SK-N-MC (cell line): ENCODE measurements around the gene GLRA3.
"Not testable (repeated sequence)": the region's sequence is repeated elsewhere in the genome, so short reads cannot be mapped to it uniquely, and the experiment has no call there.

Experiments used
- DNase-seq: peaks from one replicate; pipeline ENCODE4 v3.0.0-alpha.2; 2011; ENCODE audit warnings: low read depth, low spot score
- H3K27ac ChIP-seq: fragments of 200-600 bp; sonication (generic); 2 replicates; pipeline ENCODE4 v1.5.1; 2016; ENCODE audit warnings: mixed run types
- H3K36me3 ChIP-seq: fragments of 200-600 bp; sonication (generic); 2 replicates; pipeline ENCODE4 v1.6.1; 2017; ENCODE audit warnings: antibody characterized with exemption, low read length, mixed read lengths; ENCODE audit not compliant: insufficient read depth
- H3K4me3 ChIP-seq: fragments of 200-600 bp; sonication (generic); 2 replicates; pipeline ENCODE4 v1.5.1; 2016
- H3K9ac ChIP-seq: fragments of 200-600 bp; sonication (generic); 2 replicates; pipeline ENCODE4 v1.8.0; 2017; ENCODE audit warnings: mixed run types, mixed read lengths; ENCODE audit not compliant: insufficient read length
- H3K9me3 ChIP-seq: fragments of 200-600 bp; sonication (generic); 2 replicates; pipeline ENCODE4 v1.6.1; 2017; ENCODE audit warnings: low read depth, mild to moderate bottlenecking, antibody characterized with exemption, low read length, moderate library complexity, mixed read lengths
- EZH2 ChIP-seq: fragments of 200-600 bp; sonication (generic); IDR thresholded peaks from one replicate; pipeline ENCODE4 v1.6.1; 2017; ENCODE audit warnings: antibody characterized with exemption
- FOXP2 ChIP-seq: optimal IDR thresholded peaks from 2 replicates; pipeline ENCODE3; 2011; ENCODE audit warnings: mild to moderate bottlenecking, moderate library complexity; ENCODE audit not compliant: insufficient read depth; ENCODE audit errors: extremely low read length, control extremely low read depth
- POLR2AphosphoS5 ChIP-seq: IDR thresholded peaks from 2 replicates; pipeline ENCODE4 v1.6.1; 2012; ENCODE audit warnings: mild to moderate bottlenecking, low read depth, low read length, borderline replicate concordance

The GLRA3 gene

DNA sequence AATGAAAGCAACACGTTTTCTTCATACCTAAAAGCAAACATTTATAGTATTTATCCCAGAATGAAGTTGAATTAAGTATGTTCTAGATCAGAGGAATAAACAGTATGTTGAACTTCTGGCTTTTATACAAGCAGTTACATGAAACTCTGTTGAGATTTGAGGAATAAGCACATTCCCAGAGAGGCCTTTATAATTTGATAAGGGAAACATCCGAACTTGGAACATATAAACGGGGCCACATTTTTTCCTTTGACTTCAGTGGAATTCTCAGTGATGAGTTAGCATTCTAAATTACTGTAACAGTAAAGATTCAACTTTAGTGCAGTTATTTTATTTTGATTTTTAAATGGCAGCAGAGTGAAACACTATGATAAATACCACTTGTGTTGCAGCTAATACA, 119.5 kb downstream of the GLRA3 start:
- no peaks in the 10 kb centered on the region for H3K36me3 ChIP-seq
- no peaks in the 10 kb centered on the region for H3K9me3 ChIP-seq
- peak overlapping the region; percentile 49 for H3K9ac ChIP-seq
- TF ChIP-seq FOXP2 (no peak), POLR2AphosphoS5 (no peak), EZH2 (no peak)
- peak overlapping the region; percentile 55 for H3K4me3 ChIP-seq
- DNase-seq, result no peak
- H3K27ac ChIP-seq, result peak overlapping the region; percentile 87

DNA sequence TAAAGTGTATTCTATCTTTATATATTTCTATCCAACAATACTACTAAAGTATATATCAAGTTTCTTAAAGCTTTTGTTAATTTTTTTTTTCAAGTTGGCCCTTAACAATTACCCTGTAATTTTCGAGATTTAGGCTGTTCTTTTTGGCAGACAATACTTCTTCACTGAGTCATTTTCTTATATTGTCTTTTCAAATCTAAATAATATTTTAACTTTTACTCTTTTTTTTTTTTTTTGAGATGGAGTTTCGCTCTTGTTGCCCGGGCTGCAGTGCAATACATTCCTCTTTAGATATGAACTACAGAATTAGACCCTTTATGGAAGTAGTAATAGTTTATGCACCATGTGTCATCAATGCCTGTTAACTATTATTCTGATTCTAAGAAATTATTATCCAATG, 120.7 kb downstream of the GLRA3 start:
- no peaks in the 10 kb centered on the region for H3K36me3 ChIP-seq
- peak overlapping the region; percentile 58 for H3K27ac ChIP-seq
- no peak overlapping the region for H3K4me3 ChIP-seq
- TF ChIP-seq POLR2AphosphoS5 (no peak), FOXP2 (no peak), EZH2 (no peak)
- H3K9me3 ChIP-seq, result no peaks in the 10 kb centered on the region
- DNase-seq, result no peak
- no peak overlapping the region for H3K9ac ChIP-seq

DNA sequence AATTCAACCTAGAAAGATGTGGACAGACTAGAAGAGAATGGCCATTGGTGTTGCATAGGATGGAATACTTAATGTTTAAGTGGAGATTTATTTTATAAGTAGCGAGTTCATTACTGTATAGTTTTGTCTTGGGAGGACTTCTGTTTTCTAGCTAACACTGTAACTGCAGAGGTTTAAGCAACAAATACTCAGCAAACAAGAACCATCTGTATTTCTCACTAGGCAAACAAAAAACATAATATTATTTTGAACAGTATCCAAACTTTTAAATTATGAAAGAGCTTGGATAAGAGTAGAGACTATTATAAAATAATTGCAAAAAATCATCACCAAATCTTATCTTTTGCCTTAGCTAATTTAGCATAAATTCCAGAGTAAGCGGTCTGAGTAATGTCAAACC, 121.1 kb downstream of the GLRA3 start:
- H3K36me3 ChIP-seq, result no peaks in the 10 kb centered on the region
- no peak for DNase-seq
- TF ChIP-seq EZH2 (no peak), POLR2AphosphoS5 (no peak), FOXP2 (peak; percentile 24)
- no peak overlapping the region for H3K9ac ChIP-seq
- 0 out of 2 replicates have a peak overlapping the region, but pooled peaks have one; percentile 10 for H3K4me3 ChIP-seq
- H3K27ac ChIP-seq, result peak overlapping the region; percentile 58
- no peaks in the 10 kb centered on the region for H3K9me3 ChIP-seq

DNA sequence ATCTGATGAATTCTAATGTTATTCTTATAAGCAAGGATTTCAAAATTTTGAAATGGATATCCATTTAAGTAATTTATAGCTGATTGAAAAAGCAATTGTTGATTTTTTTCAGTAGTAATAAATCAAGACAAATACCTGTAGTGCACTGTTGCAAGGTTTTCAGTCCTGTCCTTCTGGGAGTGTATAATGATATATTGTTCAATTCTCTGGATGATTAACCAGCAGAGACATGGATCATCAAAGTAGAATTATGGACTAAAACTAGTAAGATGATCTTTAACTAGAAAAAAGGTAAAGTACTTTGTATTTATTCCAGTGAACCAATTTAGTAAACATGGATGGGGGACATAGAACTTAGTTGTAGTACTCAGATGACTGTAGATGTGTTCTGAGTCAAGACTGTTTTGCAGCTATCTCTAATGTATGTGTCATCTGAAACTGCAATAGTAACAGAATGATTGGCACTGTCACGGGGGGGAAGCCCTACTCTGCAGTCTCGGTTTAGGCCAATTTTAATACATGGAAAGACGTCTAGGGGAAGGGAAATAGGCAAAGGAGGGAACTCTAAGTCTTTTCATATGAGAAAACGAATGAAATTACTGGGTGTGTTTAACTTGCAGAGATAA, 121.9 kb downstream of the GLRA3 start:
- TF ChIP-seq FOXP2 (no peak), POLR2AphosphoS5 (no peak), EZH2 (no peak)
- DNase-seq, result no peak
- H3K27ac ChIP-seq, result no peak overlapping the region
- H3K4me3 ChIP-seq, result no peak overlapping the region
- H3K36me3 ChIP-seq, result no peaks in the 10 kb centered on the region
- H3K9ac ChIP-seq, result no peak overlapping the region
- no peaks in the 10 kb centered on the region for H3K9me3 ChIP-seq

DNA sequence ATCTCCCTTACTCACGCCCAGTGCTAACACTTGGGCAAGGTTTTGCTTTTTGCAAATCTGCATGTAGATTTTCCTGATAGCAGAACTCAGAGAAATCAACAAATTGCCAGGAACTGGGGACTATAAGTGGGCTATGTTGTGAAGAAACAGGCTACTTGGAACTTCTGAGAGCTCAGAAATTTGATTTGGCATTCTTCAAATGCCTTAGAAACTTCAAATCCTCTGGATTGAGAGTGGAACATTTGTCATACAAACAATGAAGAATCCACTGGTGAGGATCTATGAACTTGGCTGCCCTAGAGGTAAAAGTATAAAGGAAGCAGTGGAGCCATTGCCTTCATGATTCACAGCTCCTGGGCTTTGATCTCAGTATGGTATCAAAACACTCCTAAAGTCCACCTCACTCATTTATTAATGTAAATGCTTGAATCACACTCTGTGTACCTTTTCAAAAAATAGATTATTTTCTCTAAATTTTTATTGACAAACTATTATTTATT, 126.0 kb downstream of the GLRA3 start:
- H3K27ac ChIP-seq, result no peak overlapping the region
- no peaks in the 10 kb centered on the region for H3K9me3 ChIP-seq
- H3K36me3 ChIP-seq, result no peaks in the 10 kb centered on the region
- TF ChIP-seq POLR2AphosphoS5 (no peak), FOXP2 (no peak), EZH2 (no peak)
- no peak overlapping the region for H3K9ac ChIP-seq
- H3K4me3 ChIP-seq, result no peak overlapping the region
- no peak for DNase-seq

DNA sequence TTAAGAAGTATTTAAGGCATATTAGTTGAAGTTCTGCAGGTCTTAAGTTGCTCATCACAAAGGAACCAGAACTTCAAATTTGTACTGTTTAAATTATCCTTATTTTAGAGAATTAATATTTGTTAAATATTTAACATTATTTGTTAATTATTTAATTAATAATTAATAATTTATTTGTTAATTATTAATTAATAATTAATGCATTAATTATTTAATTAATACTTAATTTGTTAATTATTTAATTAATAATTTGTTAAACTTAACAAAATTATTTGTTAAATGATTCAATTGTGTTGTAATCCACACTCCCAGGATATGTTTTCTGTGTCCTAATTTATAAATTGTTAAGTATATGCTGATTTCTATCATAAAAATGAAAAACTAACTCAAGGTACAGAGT, 129.4 kb downstream of the GLRA3 start:
- no peak overlapping the region for H3K9ac ChIP-seq
- TF ChIP-seq POLR2AphosphoS5 (no peak), EZH2 (no peak), FOXP2 (no peak)
- H3K27ac ChIP-seq, result no peak overlapping the region
- H3K4me3 ChIP-seq, result no peak overlapping the region
- no peaks in the 10 kb centered on the region for H3K9me3 ChIP-seq
- H3K36me3 ChIP-seq, result no peaks in the 10 kb centered on the region
- no peak for DNase-seq

DNA sequence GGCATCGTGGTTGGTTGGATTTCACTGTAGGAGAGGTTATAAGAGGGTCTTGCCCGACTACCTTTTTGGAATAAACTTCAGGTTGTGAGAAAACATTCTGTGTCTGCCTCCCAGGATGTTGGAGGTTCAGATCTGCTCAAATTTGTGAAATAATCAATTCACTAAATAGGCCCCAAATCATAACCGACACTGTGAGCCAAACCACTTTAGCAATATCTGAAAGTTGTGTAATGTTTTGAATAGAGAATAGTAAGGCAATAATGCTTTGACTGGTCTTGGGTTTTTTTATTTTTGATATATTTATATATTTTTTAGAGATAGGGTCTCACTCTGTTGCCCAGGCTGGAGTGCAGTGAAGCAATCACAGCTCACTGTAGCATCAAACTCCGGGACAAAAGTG, 131.2 kb downstream of the GLRA3 start:
- no peak for TF ChIP-seq FOXP2
- TF ChIP-seq POLR2AphosphoS5, result no peak
- no peak for TF ChIP-seq EZH2
- H3K9me3 ChIP-seq, result no peaks in the 10 kb centered on the region
- peak overlapping the region; percentile 97 for H3K27ac ChIP-seq
- no peaks in the 10 kb centered on the region for H3K36me3 ChIP-seq
- H3K4me3 ChIP-seq, result 0 out of 2 replicates have a peak overlapping the region, but pooled peaks have one; percentile 59
- peak overlapping the region; percentile 33 for H3K9ac ChIP-seq
- no peak for DNase-seq

DNA sequence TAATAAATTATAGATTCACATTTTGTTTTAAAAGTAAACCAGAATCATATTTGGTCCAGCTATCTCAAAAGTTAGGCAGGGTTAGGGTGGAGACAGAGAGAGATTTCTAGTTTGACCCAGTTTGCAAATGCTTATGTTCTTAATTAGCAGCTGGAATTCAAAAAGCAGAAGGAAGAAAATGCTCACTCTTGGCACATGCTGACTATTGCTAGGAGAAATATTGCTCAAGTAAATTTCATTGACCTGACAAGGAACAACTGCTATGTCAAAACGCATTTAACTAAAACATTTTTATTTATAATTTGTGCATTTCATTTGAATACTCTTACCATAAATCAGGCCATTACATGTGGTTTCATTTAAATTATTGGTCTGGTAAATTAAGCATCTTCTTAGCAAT, 131.8 kb downstream of the GLRA3 start:
- no peak for TF ChIP-seq FOXP2
- no peak; the same call in 1 of the 2 replicates for TF ChIP-seq POLR2AphosphoS5
- TF ChIP-seq EZH2, result no peak
- peak overlapping the region; percentile 59 for H3K4me3 ChIP-seq
- H3K9me3 ChIP-seq, result no peaks in the 10 kb centered on the region
- no peak for DNase-seq
- H3K9ac ChIP-seq, result peak overlapping the region; percentile 53
- peak overlapping the region; percentile 97 for H3K27ac ChIP-seq
- no peaks in the 10 kb centered on the region for H3K36me3 ChIP-seq

DNA sequence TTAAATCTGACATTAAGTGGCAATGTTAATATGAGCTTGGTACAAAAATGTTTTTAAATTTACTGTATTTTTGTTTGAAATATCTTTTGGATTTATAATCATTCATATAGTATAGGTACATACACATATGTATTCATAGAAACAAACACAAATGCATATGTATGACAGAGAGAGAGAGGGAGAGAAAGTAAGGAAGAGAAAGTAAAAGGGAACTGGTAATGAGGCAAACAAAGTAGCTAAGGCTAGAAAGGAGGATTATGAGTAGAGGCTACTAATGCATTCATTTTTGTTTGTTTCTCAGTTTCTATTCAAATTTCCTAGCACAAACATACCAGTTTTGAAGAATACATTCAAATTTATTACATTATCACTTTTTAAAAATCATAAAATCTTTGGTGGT, 132.4 kb downstream of the GLRA3 start:
- Histone ChIP-seq H3K9me3 (no peaks in the 10 kb centered on the region), H3K4me3 (peak overlapping the region; percentile 59), H3K36me3 (no peaks in the 10 kb centered on the region), H3K27ac (peak overlapping the region; percentile 97), H3K9ac (peak overlapping the region; percentile 53)
- TF ChIP-seq POLR2AphosphoS5, result no peak
- no peak for TF ChIP-seq FOXP2
- no peak for TF ChIP-seq EZH2
- DNase-seq, result no peak

DNA sequence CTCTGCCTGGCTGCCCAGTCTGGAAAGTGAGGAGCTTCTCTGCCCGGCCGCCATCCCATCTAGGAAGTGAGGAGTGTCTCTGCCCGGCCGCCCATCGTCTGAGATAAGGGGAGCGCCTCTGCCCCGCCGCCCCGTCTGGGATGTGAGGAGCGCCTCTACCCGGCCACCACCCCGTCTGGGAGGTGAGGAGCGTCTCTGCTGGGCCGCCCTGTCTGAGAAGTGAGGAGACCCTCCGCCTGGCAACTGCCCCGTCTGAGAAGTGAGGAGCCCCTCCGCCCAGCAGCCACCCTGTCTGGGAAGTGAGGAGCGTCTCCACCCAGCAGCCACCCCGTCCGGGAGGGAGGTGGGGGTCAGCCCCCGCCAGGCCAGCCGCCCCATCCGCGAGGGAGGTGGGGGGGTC, 137.2 kb downstream of the GLRA3 start:
- H3K36me3 ChIP-seq, DNase-seq, H3K9me3 ChIP-seq, H3K9ac ChIP-seq, H3K27ac ChIP-seq, H3K4me3 ChIP-seq: not testable (repeated sequence)
